ENCODE data around the gene PLXDC2. TPM values are rescaled to one million over a fixed set of nuclear protein-coding genes. Genes with fewer than 3 reads are reported as not detected.

The PLXDC2 gene
- polyA plus RNA-seq, 2 of the 4 experiments (the other 2 are of a cell fraction): 0.08 to 0.09 TPM

- H3K4me2 ChIP-seq: no peak overlapping the region
- no peak overlapping the region for H3K4me3 ChIP-seq
- H3K9me3 ChIP-seq: no peaks in the 10 kb centered on the region
- H3K27ac ChIP-seq: no peak overlapping the region
- no peak for FAIRE-seq
- no peaks in the 10 kb centered on the region for H3K4me1 ChIP-seq
- TF ChIP-seq REST (IDR thresholded peaks at IDR 0.05) (no peak), FOXS1 (CRISPR knock-in tag; IDR thresholded peaks at IDR 0.05) (no peak), FOSL2 (IDR thresholded peaks at IDR 0.05) (no peak), FOSL2 (CRISPR knock-in tag; IDR thresholded peaks at IDR 0.05) (no peak)
- POLR2A ChIA-PET: no interaction called here
- no peak for DNase-seq (ENCODE audit: low read depth in 1 of 2, low spot score in 1 of 2)
- CTCF ChIA-PET: no interaction called here
- ATAC-seq: no peak
Measured at GRCh38 chr10:19915125-19915524, 98.9 kb downstream of the PLXDC2 start.

GRCh38 chr10:19915816-19916215 lies 99.6 kb downstream of the PLXDC2 start:
- Histone ChIP-seq H3K4me2 (no peak overlapping the region), H3K27ac (no peak overlapping the region), H3K9me3 (no peaks in the 10 kb centered on the region), H3K4me1 (no peaks in the 10 kb centered on the region), H3K4me3 (no peak overlapping the region)
- no peak for ATAC-seq
- FAIRE-seq: no peak
- ChIA-PET POLR2A (no interaction called here), CTCF (no interaction called here)
- no peak for TF ChIP-seq ZNF302 (CRISPR knock-in tag; IDR thresholded peaks at IDR 0.05)
- TF ChIP-seq HEYL (CRISPR knock-in tag; IDR thresholded peaks at IDR 0.05): no peak
- TF ChIP-seq EHF (CRISPR knock-in tag; IDR thresholded peaks at IDR 0.05): no peak
- no peak for TF ChIP-seq E2F6 (IDR thresholded peaks at IDR 0.05; ENCODE audit: borderline replicate concordance, low read depth)
- TF ChIP-seq HOXB13 (CRISPR knock-in tag; IDR thresholded peaks at IDR 0.05; ENCODE audit: low read depth): no peak
- no peak for TF ChIP-seq MAX (IDR thresholded peaks at IDR 0.05)
- TF ChIP-seq PHF8 (IDR thresholded peaks at IDR 0.05; ENCODE audit: borderline replicate concordance, low read depth): no peak
- TF ChIP-seq POLR2A (IDR thresholded peaks at IDR 0.05; ENCODE audit: low read length): no peak
- TF ChIP-seq ESRRA (IDR thresholded peaks at IDR 0.05; ENCODE audit: borderline replicate concordance, low read length): no peak
- no peak for TF ChIP-seq HMGXB4 (CRISPR knock-in tag; IDR thresholded peaks at IDR 0.05; ENCODE audit: borderline replicate concordance)
- TF ChIP-seq RNF2 (IDR thresholded peaks at IDR 0.05; ENCODE audit: borderline replicate concordance, low read depth): no peak
- WGBS (ENCODE audit: missing lambda C conversion rate): 63% methylated on average over 3 of the region's 3 CpGs
- DNase-seq (ENCODE audit: low read depth in 1 of 2, low spot score in 1 of 2): no peak

GRCh38 chr10:19917751-19918478 lies 101.7 kb downstream of the PLXDC2 start:
- CTCF ChIA-PET: no interaction called here
- TF ChIP-seq FOSB (CRISPR knock-in tag; IDR thresholded peaks at IDR 0.05) (no peak), E2F6 (IDR thresholded peaks at IDR 0.05; ENCODE audit: borderline replicate concordance, low read depth) (no peak), MAX (IDR thresholded peaks at IDR 0.05) (no peak), HOXB5 (CRISPR knock-in tag; IDR thresholded peaks at IDR 0.05) (no peak), ZSCAN20 (CRISPR knock-in tag; IDR thresholded peaks at IDR 0.05) (no peak), MYC (IDR thresholded peaks at IDR 0.05; ENCODE audit: borderline replicate concordance, low read length) (no peak), NPAS2 (CRISPR knock-in tag; IDR thresholded peaks at IDR 0.05; ENCODE audit: borderline replicate concordance) (no peak), GATA3 (IDR thresholded peaks at IDR 0.05; ENCODE audit: borderline replicate concordance) (no peak), HEYL (CRISPR knock-in tag; IDR thresholded peaks at IDR 0.05) (no peak), EHF (CRISPR knock-in tag; IDR thresholded peaks at IDR 0.05) (no peak), HMGXB4 (CRISPR knock-in tag; IDR thresholded peaks at IDR 0.05; ENCODE audit: borderline replicate concordance) (no peak), USF2 (IDR thresholded peaks at IDR 0.05) (no peak), POLR2A (IDR thresholded peaks at IDR 0.05; ENCODE audit: low read length) (no peak), JUNB (IDR thresholded peaks at IDR 0.05) (no peak)

More at GRCh38 chr10:19917751-19918478, 101.7 kb downstream of the PLXDC2 start:
- ATAC-seq (no peak), DNase-seq (ENCODE audit: low read depth in 1 of 2, low spot score in 1 of 2) (no peak), FAIRE-seq (no peak)
- 9% methylated on average over 3 of the region's 3 CpGs for WGBS (ENCODE audit: missing lambda C conversion rate)
- Histone ChIP-seq H3K4me2 (no peak overlapping the region), H3K9me3 (no peaks in the 10 kb centered on the region), H3K4me1 (no peaks in the 10 kb centered on the region), H3K27ac (no peak overlapping the region), H3K4me3 (no peak overlapping the region)
- POLR2A ChIA-PET: no interaction called here

All from A549 (cell line).